IMR-90 (cell line): ENCODE measurements around the gene PLEKHG5. TPM values are rescaled to one million over a fixed set of nuclear protein-coding genes. Genes with fewer than 3 reads are reported as not detected.

Source experiments
- ATAC-seq: fragments of 200-7000 bp; cut with Tn5 transposase; 2 replicates; pipeline ENCODE4 v1.9.1; 2020; ENCODE audit warnings: low read depth, mild to moderate bottlenecking, moderate library complexity
- BruUV-seq: library from RNA; stranded (reverse); fragments of 400-500 nt; replicated peaks from 2 replicates; lab custom pipeline; 2021; lab: Mats Ljungman, UMichigan
- CTCF ChIA-PET: fragments of 300-600 bp; formaldehyde crosslinking; extraction: SDS; loops from one replicate; lab custom pipeline; 2021; ENCODE audit warnings: antibody characterized with exemption; lab: Yijun Ruan, JAX
- POLR2A ChIA-PET: fragments of 300-600 bp; sonication (Branson Sonifier 250); formaldehyde crosslinking; loops from one replicate; lab custom pipeline; 2022; ENCODE audit warnings: antibody characterized with exemption; ENCODE audit not compliant: unreplicated experiment; lab: Charles Lee
- DNase-seq: peaks from one replicate; pipeline ENCODE4 v3.0.0; 2013
- H2AFZ ChIP-seq: replicated peaks from 2 replicates; pipeline ENCODE3; 2013; ENCODE audit warnings: low read length, mild to moderate bottlenecking; ENCODE audit not compliant: poor library complexity
- H2AK5ac ChIP-seq: 2 replicates; pipeline ENCODE4 v1.6.1; 2013; ENCODE audit warnings: low read depth, low read length, inconsistent platforms
- H2AK9ac ChIP-seq: replicated peaks from 2 replicates; pipeline ENCODE3; 2013; ENCODE audit warnings: mild to moderate bottlenecking, low read depth, low read length, moderate library complexity; ENCODE audit not compliant: poor library complexity
- H2BK120ac ChIP-seq: 2 replicates; pipeline ENCODE4 v1.6.1; 2013; ENCODE audit warnings: low read depth, low read length, inconsistent platforms
- H2BK15ac ChIP-seq: 3 replicates; pipeline ENCODE4 v1.6.1; 2013; ENCODE audit warnings: low read depth, low read length, inconsistent platforms
- H2BK20ac ChIP-seq: 2 replicates; pipeline ENCODE4 v1.6.1; 2013; ENCODE audit warnings: low read depth, mild to moderate bottlenecking, inconsistent platforms, low read length, moderate library complexity
- H2BK5ac ChIP-seq: 2 replicates; pipeline ENCODE4 v1.6.1; 2013; ENCODE audit warnings: mild to moderate bottlenecking, low read depth, low read length, inconsistent platforms; ENCODE audit not compliant: poor library complexity, severe bottlenecking
- H3K14ac ChIP-seq: replicated peaks from 2 replicates; pipeline ENCODE4 v1.6.1; 2013; ENCODE audit warnings: low read depth, low read length, inconsistent platforms
- H3K18ac ChIP-seq: 2 replicates; pipeline ENCODE4 v1.6.1; 2013; ENCODE audit warnings: low read depth, low read length, control low read depth
- H3K23ac ChIP-seq: 2 replicates; pipeline ENCODE4 v1.6.1; 2013; ENCODE audit warnings: low read depth, low read length, inconsistent platforms
- H3K27ac ChIP-seq: 2 replicates; pipeline ENCODE4 v1.5.1; 2013; ENCODE audit warnings: mild to moderate bottlenecking, control low read depth, low read length; ENCODE audit not compliant: insufficient read depth
- H3K27me3 ChIP-seq: 2 replicates; pipeline ENCODE4 v1.6.1; 2013; ENCODE audit warnings: low read length; ENCODE audit not compliant: control insufficient read depth, insufficient read depth
- H3K36me3 ChIP-seq: 2 replicates; pipeline ENCODE4 v1.6.1; 2013; ENCODE audit warnings: low read length, mixed read lengths; ENCODE audit not compliant: control insufficient read depth, insufficient read depth
- H3K4ac ChIP-seq: 2 replicates; pipeline ENCODE4 v1.6.1; 2013; ENCODE audit warnings: low read depth, low read length, inconsistent platforms
- H3K4me1 ChIP-seq: 2 replicates; pipeline ENCODE4 v1.6.1; 2013; ENCODE audit warnings: low read length, mixed read lengths; ENCODE audit not compliant: control insufficient read depth, insufficient read depth
- H3K4me2 ChIP-seq: 2 replicates; pipeline ENCODE4 v1.6.1; 2013; ENCODE audit warnings: low read depth, mild to moderate bottlenecking, control low read depth, low read length, moderate library complexity
- H3K4me3 ChIP-seq: 2 replicates; pipeline ENCODE4 v1.5.1; 2013; ENCODE audit warnings: low read depth, mild to moderate bottlenecking, control low read depth, low read length, moderate library complexity; ENCODE audit not compliant: insufficient read depth
- H3K56ac ChIP-seq: 2 replicates; pipeline ENCODE4 v1.6.1; 2013; ENCODE audit warnings: low read length, inconsistent platforms; ENCODE audit not compliant: insufficient read depth; ENCODE audit errors: extremely low read depth
- H3K79me1 ChIP-seq, 2 experiments: 2 replicates each; pipeline ENCODE4 v1.6.1; 2013; ENCODE audit warnings: low read length in 2 of 2, inconsistent platforms in 1 of 2, low read depth in 1 of 2
- H3K9ac ChIP-seq: 2 replicates; pipeline ENCODE4 v1.6.1; 2013; ENCODE audit warnings: low read depth, low read length, control low read depth
- H3K9me1 ChIP-seq: 2 replicates; pipeline ENCODE4 v1.6.1; 2013; ENCODE audit warnings: low read length, inconsistent platforms; ENCODE audit not compliant: insufficient read depth
- H3K9me3 ChIP-seq: 2 replicates; pipeline ENCODE4 v1.6.1; 2013; ENCODE audit warnings: low read length; ENCODE audit not compliant: control insufficient read depth, insufficient read depth
- H4K20me1 ChIP-seq: 2 replicates; pipeline ENCODE4 v1.6.1; 2013; ENCODE audit warnings: low read length, inconsistent platforms; ENCODE audit not compliant: insufficient read depth
- H4K5ac ChIP-seq: 2 replicates; pipeline ENCODE4 v1.6.1; 2013; ENCODE audit warnings: mild to moderate bottlenecking, low read depth, low read length, control low read depth
- H4K8ac ChIP-seq, 2 experiments: 2 replicates each; pipeline ENCODE4 v1.6.1; 2013; ENCODE audit warnings: low read depth in 2 of 2, low read length in 2 of 2, control low read depth in 1 of 2, inconsistent platforms in 1 of 2
- H4K91ac ChIP-seq: 2 replicates; pipeline ENCODE4 v1.6.1; 2013; ENCODE audit warnings: low read depth, low read length, inconsistent platforms; ENCODE audit not compliant: insufficient read depth
- BHLHE40 ChIP-seq: fragments of 150-350 bp; IDR thresholded peaks from 2 replicates; pipeline ENCODE4 v1.6.1; 2016; ENCODE audit warnings: mild to moderate bottlenecking, low read depth, low read length
- CEBPB ChIP-seq: IDR thresholded peaks from 2 replicates; pipeline ENCODE4 v1.6.1; 2012; ENCODE audit warnings: low read depth, low read length, improper control_type of control experiment
- CHD1 ChIP-seq: IDR thresholded peaks from 2 replicates; pipeline ENCODE4 v1.6.1; 2012; ENCODE audit warnings: low read depth, low read length, improper control_type of control experiment
- CTCF ChIP-seq: conservative IDR thresholded peaks from 2 replicates; pipeline ENCODE4 v1.5.1; 2012; ENCODE audit warnings: mild to moderate bottlenecking, low read depth, low read length, improper control_type of control experiment
- MAZ ChIP-seq: IDR thresholded peaks from 2 replicates; pipeline ENCODE4 v1.6.1; 2012; ENCODE audit warnings: low read depth, mild to moderate bottlenecking, low read length, improper control_type of control experiment, moderate library complexity, borderline replicate concordance
- MXI1 ChIP-seq: IDR thresholded peaks from 2 replicates; pipeline ENCODE4 v1.6.1; 2012; ENCODE audit warnings: low read depth, mild to moderate bottlenecking, low read length, moderate library complexity, borderline replicate concordance
- NFE2L2 ChIP-seq: fragments of 150-350 bp; IDR thresholded peaks from 2 replicates; pipeline ENCODE4 v1.6.1; 2016; ENCODE audit warnings: low read depth, mild to moderate bottlenecking, low read length
- POLR2A ChIP-seq: IDR thresholded peaks from 2 replicates; pipeline ENCODE4 v1.6.1; 2012; ENCODE audit warnings: mild to moderate bottlenecking, low read depth, low read length
- RAD21 ChIP-seq: IDR thresholded peaks from 2 replicates; pipeline ENCODE4 v1.6.1; 2012; ENCODE audit warnings: low read length, improper control_type of control experiment
- RFX5 ChIP-seq: IDR thresholded peaks from 2 replicates; pipeline ENCODE4 v1.8.0; 2012; ENCODE audit warnings: low read depth, mild to moderate bottlenecking, low read length, moderate library complexity
- SMC3 ChIP-seq: fragments of 150-350 bp; IDR thresholded peaks from 2 replicates; pipeline ENCODE4 v1.6.1; 2016; ENCODE audit warnings: low read depth, mild to moderate bottlenecking, antibody characterized with exemption, low read length, moderate library complexity
- USF2 ChIP-seq: fragments of 150-350 bp; IDR thresholded peaks from 2 replicates; pipeline ENCODE4 v1.6.1; 2017; ENCODE audit warnings: mild to moderate bottlenecking, antibody characterized with exemption, low read length, low read depth
- WGBS, 2 experiments: methylation state at CpG; one replicate each; pipeline versions ENCODE4 v1.1.5 to v1.1.7; 2013; ENCODE audit warnings: missing lambda C conversion rate in 2 of 2; ENCODE audit not compliant: insufficient read length in 1 of 2; ENCODE audit errors: extremely low coverage in 2 of 2; 5-methylcytosine and 5-hydroxymethylcytosine counted together
- dilution Hi-C: fragments of 300-500 bp; cut with HindIII; formaldehyde crosslinking; loops from one replicate; pipeline ENCODE4 v1.14.3; 2018; ENCODE audit warnings: low sequenced_read_pairs; ENCODE audit not compliant: unreplicated experiment
- in situ Hi-C: fragments of 300-500 bp; cut with MboI; formaldehyde crosslinking; loops from 3 replicates; pipeline ENCODE4 v1.14.3; 2019; ENCODE audit warnings: low sequenced_read_pairs, inconsistent platforms, mixed read lengths
- intact Hi-C: fragments of 100-400 bp; cut with micrococcal nuclease; formaldehyde crosslinking; loops from 2 replicates; pipeline ENCODE4 v1.10.0; 2022
- polyA plus RNA-seq, 3 experiments: library from polyadenylated mRNA; depleted of rRNA; stranded (reverse); fragments of >200 nt; gene quantifications; 2 replicates each; pipeline ENCODE4 v1.2.3, GENCODE V29; 2012; ENCODE audit warnings: low replicate concordance in 1 of 3
- total RNA-seq: library from RNA; depleted of rRNA; stranded (reverse); fragments of >200 nt; gene quantifications from 2 replicates; pipeline ENCODE4 v1.2.3, GENCODE V29; 2012

PLEKHG5 gene
- total and polyA plus RNA-seq, 2 of the 4 experiments (the other 2 are of a cell fraction), result 4.8 to 11.6 TPM

GRCh38 chr1:6461538-6462411, 29.7 kb downstream of the PLEKHG5 start:
- no peak overlapping the region for H3K4me3 ChIP-seq
- H4K8ac ChIP-seq, result no peak overlapping the region
- no peaks in the 10 kb centered on the region for H3K9me3 ChIP-seq
- H2BK120ac ChIP-seq, result no peak overlapping the region
- H3K27ac ChIP-seq, result no peak overlapping the region
- no peak overlapping the region for H2BK15ac ChIP-seq
- no peak overlapping the region for H3K4ac ChIP-seq
- no peak overlapping the region for H3K18ac ChIP-seq
- H4K91ac ChIP-seq, result no peak overlapping the region
- H4K20me1 ChIP-seq, result no peaks in the 10 kb centered on the region
- no peak overlapping the region for H2BK20ac ChIP-seq
- ChIA-PET POLR2A (no interaction called here), CTCF (interaction anchor here (0.7 kb wide), 1 partner anchor 23 kb away, joined by 3 read pairs; no protein-coding TSS in a partner anchor)
- DNase-seq, result no peak
- in situ Hi-C loops (no loop called here), dilution Hi-C loops (no loop called here), intact Hi-C loops (no loop called here)
- peaks cover 21% of the 10 kb centered on the region for H3K27me3 ChIP-seq
- ATAC-seq, result no peak
- 87% methylated on average over 38 of the region's 48 CpGs; no CpG with 5 or more reads in 1 of the 2 experiments for WGBS, 2 experiments
- no peak overlapping the region for H2AK9ac ChIP-seq
- no peak overlapping the region for H3K23ac ChIP-seq
- TF ChIP-seq RFX5 (no peak), USF2 (no peak), RAD21 (no peak), POLR2A (no peak), CEBPB (no peak), NFE2L2 (no peak), SMC3 (no peak), CHD1 (no peak), MAZ (no peak), CTCF (no peak), MXI1 (no peak), BHLHE40 (no peak)
- H3K79me1 ChIP-seq, result no peaks in the 10 kb centered on the region
- H3K14ac ChIP-seq, result no peak overlapping the region
- no peaks in the 10 kb centered on the region for H3K4me1 ChIP-seq
- no peaks in the 10 kb centered on the region for H3K9me1 ChIP-seq
- no peak overlapping the region for H3K9ac ChIP-seq
- H3K4me2 ChIP-seq, result no peak overlapping the region
- H3K56ac ChIP-seq, result no peak overlapping the region
- no peak overlapping the region for H2BK5ac ChIP-seq
- no peak overlapping the region for H4K5ac ChIP-seq
- no peak overlapping the region for H2AK5ac ChIP-seq
- no peak overlapping the region for H2AFZ ChIP-seq
- BruUV-seq, result no TSS peak
- peaks cover 15% of the 10 kb centered on the region for H3K36me3 ChIP-seq
